HCT116 (cell line): Measurements from ENCODE around the gene NDUFS8. TPM values are rescaled to one million over a fixed set of nuclear protein-coding genes. Genes with fewer than 3 reads are reported as not detected.

ENCODE experiments used
- ATAC-seq: fragments of 200-7000 bp; cut with Tn5 transposase; 2 replicates; pipeline ENCODE4 v1.9.1; 2020; ENCODE audit warnings: mild to moderate bottlenecking, moderate library complexity
- BruUV-seq: library from RNA; stranded (reverse); fragments of 400-500 nt; replicated peaks from 2 replicates; lab custom pipeline; 2021; lab: Mats Ljungman, UMichigan
- CTCF ChIA-PET: fragments of 300-600 bp; sonication (Branson Sonifier 250); formaldehyde crosslinking; loops from one replicate; lab custom pipeline; 2021; ENCODE audit warnings: antibody characterized with exemption; lab: Charles Lee
- POLR2A ChIA-PET: fragments of 300-600, 350-600 bp; sonication (Branson Sonifier 250); formaldehyde crosslinking; loops from one replicate; lab custom pipeline; 2021; ENCODE audit warnings: antibody characterized with exemption; lab: Charles Lee
- RAD21 ChIA-PET, 2 experiments: fragments of 300-600 bp; sonication (Branson Sonifier 250); formaldehyde crosslinking; loops; one replicate each; lab custom pipeline; 2023; ENCODE audit warnings: low total read pairs in 2 of 2; ENCODE audit not compliant: uncharacterized antibody in 2 of 2, unreplicated experiment in 2 of 2, low non-redundant PET in 1 of 2; lab: Charles Lee
- DNase-seq: peaks from one replicate; pipeline ENCODE4 v3.0.0-alpha.2; 2010; ENCODE audit warnings: low read depth, low spot score
- H2AFZ ChIP-seq: fragments of 200-600 bp; shearing (Covaris generic), sonication (generic); 2 replicates; pipeline ENCODE4 v1.6.1; 2017; ENCODE audit warnings: low read depth, mixed run types, mixed read lengths, antibody characterized with exemption, low read length; ENCODE audit not compliant: poor library complexity, severe bottlenecking
- H3K27ac ChIP-seq: 2 replicates; pipeline ENCODE4 v1.5.1; 2012; ENCODE audit warnings: low read depth, low read length
- H3K27me3 ChIP-seq: fragments of 200-600 bp; sonication (generic); 2 replicates; pipeline ENCODE4 v1.6.1; 2016; ENCODE audit warnings: mixed run types, low read length, mixed read lengths; ENCODE audit not compliant: insufficient read depth
- H3K36me3 ChIP-seq, 2 experiments: fragments of 200-500 bp in 1 of 2; fragments of 200-600 bp in 1 of 2; sonication (Bioruptor generic) in 1 of 2; sonication (generic) in 1 of 2; 2 replicates each; pipeline versions ENCODE4 v1.5.1 to v1.6.1; 2014 to 2016; ENCODE audit warnings: low read length in 2 of 2, inconsistent platforms in 1 of 2, mixed read lengths in 1 of 2, mixed run types in 1 of 2; ENCODE audit not compliant: insufficient read depth in 2 of 2, control insufficient read depth in 1 of 2
- H3K4me1 ChIP-seq, 2 experiments: fragments of 200-600 bp in 1 of 2; sonication (generic) in 1 of 2; 2 replicates each; pipeline versions ENCODE4 v1.5.1 to v1.6.1; 2012 to 2017; ENCODE audit warnings: low read length in 2 of 2, inconsistent platforms in 1 of 2, mild to moderate bottlenecking in 1 of 2, mixed read lengths in 1 of 2, mixed run types in 1 of 2, moderate library complexity in 1 of 2; ENCODE audit not compliant: insufficient read depth in 2 of 2, control insufficient read depth in 1 of 2
- H3K4me2 ChIP-seq: fragments of 200-600 bp; sonication (generic); 2 replicates; pipeline ENCODE4 v1.6.1; 2017; ENCODE audit warnings: mixed run types, low read length, mixed read lengths
- H3K4me3 ChIP-seq, 2 experiments: fragments of 200-600 bp in 1 of 2; sonication (generic) in 1 of 2; replicated peaks in 1 of 2; 2 replicates each; pipeline ENCODE4 v1.5.1; 2011 to 2016; ENCODE audit warnings: low read length in 2 of 2, control low read depth in 1 of 2, low read depth in 1 of 2, mild to moderate bottlenecking in 1 of 2, mixed read lengths in 1 of 2, mixed run types in 1 of 2
- H3K79me2 ChIP-seq: fragments of 200-600 bp; sonication (generic); 2 replicates; pipeline ENCODE4 v1.6.1; 2017; ENCODE audit warnings: mild to moderate bottlenecking, mixed run types, low read length, moderate library complexity, mixed read lengths; ENCODE audit not compliant: insufficient read depth
- H3K9ac ChIP-seq: fragments of 200-600 bp; sonication (generic); 2 replicates; pipeline ENCODE4 v1.6.1; 2016; ENCODE audit warnings: low read length, mixed read lengths
- H3K9me2 ChIP-seq: fragments of 200-600 bp; sonication (generic), shearing (Covaris generic); 2 replicates; pipeline ENCODE4 v1.6.1; 2017; ENCODE audit warnings: mixed run types, mild to moderate bottlenecking, moderate library complexity; ENCODE audit not compliant: insufficient read depth
- H3K9me3 ChIP-seq, 2 experiments: fragments of 200-500 bp in 1 of 2; fragments of 200-600 bp in 1 of 2; sonication (Bioruptor generic) in 1 of 2; sonication (generic) in 1 of 2; 2 replicates each; pipeline ENCODE4 v1.6.1; 2014 to 2017; ENCODE audit warnings: low read length in 2 of 2, mixed read lengths in 2 of 2, inconsistent platforms in 1 of 2, low read depth in 1 of 2, mild to moderate bottlenecking in 1 of 2, mixed run types in 1 of 2, moderate library complexity in 1 of 2; ENCODE audit not compliant: control insufficient read depth in 1 of 2, insufficient read depth in 1 of 2
- H4K20me1 ChIP-seq: fragments of 200-600 bp; sonication (generic), shearing (Covaris generic); 2 replicates; pipeline ENCODE4 v1.6.1; 2017; ENCODE audit warnings: mixed run types, mild to moderate bottlenecking, moderate library complexity; ENCODE audit not compliant: insufficient read depth
- ATF3 ChIP-seq: IDR thresholded peaks from 2 replicates; pipeline ENCODE4 v1.6.1; 2012
- CEBPB ChIP-seq: IDR thresholded peaks from 2 replicates; pipeline ENCODE4 v1.6.1; 2012; ENCODE audit warnings: low read depth
- CTCF ChIP-seq, 3 experiments: fragments of 200-600 bp in 1 of 3; sonication (generic) in 1 of 3; IDR thresholded peaks in 2 of 3; conservative IDR thresholded peaks in 1 of 3; 2 replicates each; pipeline ENCODE4 v1.5.1; 2012 to 2017; ENCODE audit warnings: low read depth in 2 of 3, low read length in 2 of 3, antibody characterized with exemption in 1 of 3, borderline replicate concordance in 1 of 3, control low read depth in 1 of 3, mild to moderate bottlenecking in 1 of 3, mixed read lengths in 1 of 3, mixed run types in 1 of 3, moderate library complexity in 1 of 3; ENCODE audit not compliant: insufficient read depth in 1 of 3
- EZH2 ChIP-seq: fragments of 200-600 bp; sonication (generic); IDR thresholded peaks from 2 replicates; pipeline ENCODE4 v1.6.1; 2017; ENCODE audit warnings: antibody characterized with exemption, mixed run types
- FOSL1 ChIP-seq: IDR thresholded peaks from 2 replicates; pipeline ENCODE4 v1.6.1; 2012; ENCODE audit warnings: low read depth
- JUND ChIP-seq: IDR thresholded peaks from 2 replicates; pipeline ENCODE4 v1.6.1; 2012
- REST ChIP-seq: IDR thresholded peaks from 2 replicates; pipeline ENCODE4 v1.6.1; 2012; ENCODE audit warnings: low read depth
- SIN3A ChIP-seq: IDR thresholded peaks from 2 replicates; pipeline ENCODE4 v1.6.1; 2012; ENCODE audit warnings: low read depth
- SP1 ChIP-seq: IDR thresholded peaks from 2 replicates; pipeline ENCODE4 v1.6.1; 2012; ENCODE audit warnings: low read depth
- SRF ChIP-seq: IDR thresholded peaks from 2 replicates; pipeline ENCODE4 v1.6.1; 2012; ENCODE audit warnings: low read depth
- YY1 ChIP-seq: IDR thresholded peaks from 2 replicates; pipeline ENCODE4 v1.6.1; 2011; ENCODE audit warnings: low read length, low read depth, moderate library complexity, mild to moderate bottlenecking; ENCODE audit not compliant: insufficient replicate concordance; ENCODE audit errors: extremely low read depth
- ZNF274 ChIP-seq: fragments of 200-500 bp; sonication (Bioruptor generic); IDR thresholded peaks from 2 replicates; pipeline ENCODE4 v1.6.1; 2014; ENCODE audit warnings: mild to moderate bottlenecking, low read depth, low read length, inconsistent platforms
- intact Hi-C: fragments of 100-400 bp; cut with micrococcal nuclease; formaldehyde crosslinking; loops from 2 replicates; pipeline ENCODE4 v1.10.0; 2022
- total RNA-seq: library from RNA; stranded (reverse); gene quantifications from one replicate; pipeline ENCODE4 v1.2.1, GENCODE V29; 2021; ENCODE audit not compliant: unreplicated experiment

Gene NDUFS8
- total RNA-seq, 1 experiment from 2014 or later: 189 TPM

- TF ChIP-seq ATF3 (no peak), CEBPB (no peak), CTCF (IDR thresholded peaks at IDR 0.05 in 2 of 3, conservative IDR thresholded peaks at IDR 0.05 in 1 of 3; ENCODE audit: borderline replicate concordance in 1 of 3, insufficient read depth in 1 of 3, low read depth in 2 of 3, low read length in 2 of 3) (no peak), SRF (no peak), SIN3A (no peak), SP1 (no peak), EZH2 (no peak), ZNF274 (no peak), YY1 (no peak), FOSL1 (no peak)
Observed at GRCh38 chr11:68036141-68036716, 5.7 kb downstream of the NDUFS8 start (continued).

GRCh38 chr11:68036717-68037239 is 6.3 kb downstream of the NDUFS8 start:
- peaks cover 42% of the 10 kb centered on the region for H3K79me2 ChIP-seq
- BruUV-seq: no TSS peak

More at GRCh38 chr11:68036717-68037239, 6.3 kb downstream of the NDUFS8 start:
- Histone ChIP-seq H3K4me3 (no peak overlapping the region), H3K9me2 (no peaks in the 10 kb centered on the region), H2AFZ (no peak overlapping the region), H3K9me3 (no peaks in the 10 kb centered on the region), H3K9ac (no peak overlapping the region), H3K27me3 (no peaks in the 10 kb centered on the region), H3K36me3 (peaks cover 4 to 27% of the 10 kb centered on the region in 2 experiments; a peak in 2 of 4 replicates), H3K27ac (no peak overlapping the region), H4K20me1 (no peaks in the 10 kb centered on the region), H3K4me1 (peaks cover 15 to 30% of the 10 kb centered on the region in 2 experiments; a peak in 3 of 4 replicates), H3K4me2 (no peak overlapping the region)
- DNase-seq (no peak), ATAC-seq (no peak)
- ChIA-PET CTCF (no interaction called here), RAD21 (no interaction called here), POLR2A (no interaction called here)
- intact Hi-C loops: loop anchor here (10.0 kb wide), 1 partner anchor 88 kb away; the partner anchor contains the start of gene CHKA
- no peak for TF ChIP-seq FOSL1
- TF ChIP-seq CTCF (IDR thresholded peaks at IDR 0.05 in 2 of 3, conservative IDR thresholded peaks at IDR 0.05 in 1 of 3; ENCODE audit: borderline replicate concordance in 1 of 3, insufficient read depth in 1 of 3, low read depth in 2 of 3, low read length in 2 of 3): no peak
- TF ChIP-seq JUND: no peak
- TF ChIP-seq REST: no peak
